OCI-M1 (cell line): ENCODE results near the gene PCGF2.

ENCODE experiments used
- DNase-seq: peaks from one replicate; lab custom pipeline; 2025; lab: John Stamatoyannopoulos, UW

Gene PCGF2

GRCh38 chr17:38703742-38704605 is 44.2 kb downstream of the PCGF2 start:
- peak; percentile 82 for DNase-seq

- DNase-seq, result peak; percentile 69
These were observed 45.0 kb downstream of the PCGF2 start for GRCh38 chr17:38702916-38703741.

DNA sequence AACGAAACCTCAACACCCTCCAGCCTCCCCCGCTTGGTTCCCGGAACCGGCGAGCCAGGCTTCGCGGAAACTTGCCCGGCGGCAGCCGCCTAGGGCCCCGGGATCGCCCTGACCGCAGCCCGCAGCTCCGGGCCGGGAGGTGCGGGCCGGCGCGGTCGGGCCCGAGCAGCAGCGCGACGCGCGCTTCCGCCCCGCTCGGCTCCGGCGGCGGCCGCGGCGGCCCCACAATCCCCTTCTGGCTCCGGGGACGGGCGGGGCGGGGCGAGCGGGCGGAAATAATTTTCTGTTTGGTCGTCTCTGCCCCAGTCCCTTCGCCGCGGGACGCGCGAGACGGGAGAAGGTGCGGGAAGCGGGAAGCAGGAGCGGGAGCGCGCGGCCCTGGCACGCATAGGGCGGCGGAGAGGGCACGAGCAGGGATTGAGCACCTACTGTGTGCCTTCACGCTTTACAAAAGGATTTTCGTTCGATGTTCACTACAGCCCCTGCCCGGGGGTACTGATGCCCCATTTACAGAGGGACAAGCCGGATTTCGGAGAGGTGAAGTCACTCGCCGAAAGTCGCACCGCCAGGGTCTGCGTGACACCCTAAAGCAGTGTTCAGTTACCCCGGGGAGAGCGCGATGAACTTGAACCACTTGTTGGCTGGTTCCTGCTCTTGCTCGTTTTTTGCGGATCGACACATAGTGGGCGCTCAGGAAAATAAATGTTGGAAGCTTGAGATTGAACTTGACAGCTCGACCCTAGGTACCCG is 45.8 kb downstream of the PCGF2 start:
- DNase-seq, result peak; percentile 93

- DNase-seq, result peak; percentile 82
These were observed 46.5 kb downstream of the PCGF2 start for GRCh38 chr17:38701504-38702165.

GRCh38 chr17:38698760-38699159 is 49.4 kb downstream of the PCGF2 start:
- no peak for DNase-seq

DNA sequence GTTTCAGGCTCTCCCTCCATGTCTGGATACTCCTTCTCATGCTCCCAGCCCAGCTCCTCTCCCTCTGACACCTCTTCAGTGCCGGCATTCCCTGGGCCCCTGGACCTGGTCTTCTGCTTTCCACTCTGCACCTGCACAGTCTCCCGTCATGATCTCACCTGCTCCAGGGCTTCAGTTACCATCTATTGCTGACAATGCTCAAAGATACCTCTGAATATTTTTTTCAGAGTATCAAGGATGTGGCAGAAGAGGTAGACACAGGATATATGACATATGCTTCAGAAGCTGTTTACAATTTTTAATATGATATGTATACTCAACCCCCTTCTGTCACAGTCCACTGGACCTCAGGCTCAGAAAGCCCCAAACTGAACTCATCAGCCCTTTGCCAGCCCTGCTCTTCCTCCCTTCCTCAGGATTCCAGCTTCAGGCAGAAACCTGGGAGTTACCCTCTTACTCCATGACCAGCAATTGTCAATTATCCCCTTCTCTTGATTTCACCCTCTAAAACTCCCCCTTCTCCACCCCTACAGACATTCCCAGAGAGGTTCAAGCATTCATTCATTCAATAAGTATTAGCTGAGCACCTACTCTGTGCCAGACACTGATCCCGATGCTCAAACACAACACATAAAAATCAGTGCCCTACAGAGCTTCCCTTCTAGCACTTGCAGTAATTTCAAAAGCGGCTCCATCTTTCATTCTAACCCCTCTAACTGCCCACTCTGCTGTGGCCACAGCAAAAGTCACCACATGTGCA is 50.9 kb downstream of the PCGF2 start:
- DNase-seq, result no peak

DNA sequence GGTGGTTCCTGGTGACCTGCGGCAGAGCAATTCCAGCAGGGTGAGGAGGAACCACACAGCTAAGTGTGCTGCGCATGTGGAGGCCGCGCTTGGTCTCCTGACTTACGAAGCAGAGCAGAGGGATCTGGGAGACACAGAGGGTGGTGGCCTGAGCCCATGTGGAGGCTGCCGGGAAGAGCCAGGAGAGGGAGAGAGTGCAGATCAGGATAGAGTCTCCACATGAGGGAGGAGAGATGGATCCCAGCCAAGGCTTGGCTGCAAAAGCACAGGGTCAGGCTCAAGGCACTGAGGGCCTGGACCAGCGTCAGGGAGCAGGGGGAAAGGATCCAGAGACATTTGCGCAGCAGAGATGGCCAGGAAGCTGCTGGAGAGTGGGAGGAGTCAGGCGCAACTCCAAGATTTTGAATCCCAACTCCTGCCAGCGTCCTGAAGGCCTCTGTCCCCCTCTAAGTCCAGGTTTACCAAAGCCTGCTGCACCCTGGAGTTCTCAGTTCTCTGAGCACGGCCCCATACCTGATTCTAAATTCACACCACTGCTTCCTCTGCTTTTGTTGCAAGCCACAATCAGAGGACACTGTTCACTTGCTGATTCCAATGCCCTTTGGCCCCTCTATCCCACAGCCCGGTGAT is 54.3 kb downstream of the PCGF2 start:
- DNase-seq, result no peak

GRCh38 chr17:38691154-38691553 is 57.0 kb downstream of the PCGF2 start:
- DNase-seq, result no peak

GRCh38 chr17:38690386-38690785 is 57.8 kb downstream of the PCGF2 start:
- no peak for DNase-seq

DNA sequence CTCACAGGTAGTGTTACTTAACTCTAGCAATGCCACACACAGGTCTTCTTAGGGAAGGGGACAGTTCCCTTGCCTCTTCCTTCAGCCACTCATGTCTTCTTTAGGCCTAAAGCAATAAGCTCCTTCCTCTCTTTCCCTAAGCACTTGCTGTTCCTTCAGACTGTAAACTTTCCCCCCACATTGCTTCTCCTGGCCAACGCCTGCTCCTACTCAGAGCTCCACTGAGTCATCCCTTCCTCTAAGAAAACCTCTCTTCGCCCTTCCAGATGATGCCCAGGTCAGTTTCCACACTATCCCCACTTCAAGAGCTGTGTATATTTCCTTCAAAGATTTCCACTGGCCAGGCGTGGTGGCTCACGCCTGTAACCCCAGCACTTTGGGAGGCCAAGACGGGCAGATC is 60.9 kb downstream of the PCGF2 start:
- no peak for DNase-seq

DNA sequence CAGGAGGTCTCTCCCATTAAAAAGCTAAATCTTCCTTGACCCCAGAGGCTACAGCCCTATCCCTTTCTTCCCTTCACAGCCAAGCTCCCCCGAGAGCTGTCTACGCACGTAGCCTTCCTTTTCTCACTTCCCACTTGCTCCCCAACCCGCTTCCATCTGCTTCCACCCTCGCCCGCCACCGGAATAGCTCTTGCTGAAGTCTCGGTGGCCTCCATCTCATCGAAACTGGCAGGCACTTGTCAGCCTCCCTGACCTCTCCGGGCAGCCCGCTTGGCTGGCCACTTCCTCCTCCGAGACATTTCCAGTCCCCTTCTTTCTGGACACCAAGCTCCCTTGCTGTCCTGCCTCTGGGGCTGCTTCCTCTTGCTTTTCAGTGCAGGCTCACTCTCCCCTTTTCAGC is 62.6 kb downstream of the PCGF2 start:
- DNase-seq, result no peak
